ENCODE results near the gene ELFN2. TPM values are rescaled to one million over a fixed set of nuclear protein-coding genes. Genes with fewer than 3 reads are reported as not detected.
A peak's percentile ranks its signal among the peaks of the same experiment; 100 is the strongest.
"Not testable (repeated sequence)": the region's sequence is repeated elsewhere in the genome, so short reads cannot be mapped to it uniquely, and the experiment has no call there.

ELFN2 gene
- total RNA-seq, 1 donor from 2014 or later = 4.2 TPM

GRCh38 chr22:37333724-37334460 lies 93.4 kb downstream of the ELFN2 start:
- H3K9me3 Mint-ChIP-seq = no peaks in the 10 kb centered on the region
- H3K4me3 Mint-ChIP-seq = no peak overlapping the region
- TF ChIP-seq CTCF (IDR thresholded peaks at IDR 0.05; ENCODE audit: unreplicated experiment) = no peak
- peaks cover 96% of the 10 kb centered on the region for H3K27me3 Mint-ChIP-seq (ENCODE audit: low read depth)
- peaks cover 9% of the 10 kb centered on the region for H3K4me1 Mint-ChIP-seq
- no peaks in the 10 kb centered on the region for H3K36me3 Mint-ChIP-seq
- no peak for DNase-seq (ENCODE audit: low spot score in 2 of 2, unreplicated experiment in 2 of 2)
- H3K27ac Mint-ChIP-seq = no peak overlapping the region

- Mint-ChIP-seq H3K27me3 (ENCODE audit: low read depth) (peaks cover 95% of the 10 kb centered on the region), H3K36me3 (no peaks in the 10 kb centered on the region), H3K27ac (no peak overlapping the region), H3K4me1 (peaks cover 9% of the 10 kb centered on the region), H3K9me3 (no peaks in the 10 kb centered on the region), H3K4me3 (no peak overlapping the region)
- no peak for DNase-seq (ENCODE audit: low spot score in 2 of 2, unreplicated experiment in 2 of 2)
- no peak for TF ChIP-seq CTCF (IDR thresholded peaks at IDR 0.05; ENCODE audit: unreplicated experiment)
Measured at GRCh38 chr22:37331856-37332536, 95.3 kb downstream of the ELFN2 start.

GRCh38 chr22:37331034-37331428 lies 96.2 kb downstream of the ELFN2 start:
- H3K36me3 Mint-ChIP-seq = no peaks in the 10 kb centered on the region
- H3K4me1 Mint-ChIP-seq = peaks cover 11% of the 10 kb centered on the region
- DNase-seq (ENCODE audit: low spot score in 2 of 2, unreplicated experiment in 2 of 2) = no peak
- no peak for TF ChIP-seq CTCF (IDR thresholded peaks at IDR 0.05; ENCODE audit: unreplicated experiment)
- no peak overlapping the region for H3K27ac Mint-ChIP-seq
- peaks cover 95% of the 10 kb centered on the region for H3K27me3 Mint-ChIP-seq (ENCODE audit: low read depth)
- H3K4me3 Mint-ChIP-seq = no peak overlapping the region
- H3K9me3 Mint-ChIP-seq = no peaks in the 10 kb centered on the region

GRCh38 chr22:37330200-37331033 lies 96.9 kb downstream of the ELFN2 start:
- H3K9me3 Mint-ChIP-seq = no peaks in the 10 kb centered on the region
- H3K27ac Mint-ChIP-seq = no peak overlapping the region
- TF ChIP-seq CTCF (IDR thresholded peaks at IDR 0.05; ENCODE audit: unreplicated experiment) = no peak
- H3K36me3 Mint-ChIP-seq = no peaks in the 10 kb centered on the region
- peaks cover 10% of the 10 kb centered on the region for H3K4me1 Mint-ChIP-seq
- peaks cover 95% of the 10 kb centered on the region for H3K27me3 Mint-ChIP-seq (ENCODE audit: low read depth)
- no peak overlapping the region for H3K4me3 Mint-ChIP-seq
- peak in 1 of 2 experiments; percentile 66 for DNase-seq (ENCODE audit: low spot score in 2 of 2, unreplicated experiment in 2 of 2)

GRCh38 chr22:37329238-37330140 lies 97.8 kb downstream of the ELFN2 start:
- TF ChIP-seq CTCF (IDR thresholded peaks at IDR 0.05; ENCODE audit: unreplicated experiment) = no peak
- DNase-seq (ENCODE audit: low spot score in 2 of 2, unreplicated experiment in 2 of 2) = no peak
- H3K36me3 Mint-ChIP-seq = no peaks in the 10 kb centered on the region
- no peaks in the 10 kb centered on the region for H3K9me3 Mint-ChIP-seq
- no peak overlapping the region for H3K27ac Mint-ChIP-seq
- H3K27me3 Mint-ChIP-seq (ENCODE audit: low read depth) = peaks cover 95% of the 10 kb centered on the region
- H3K4me3 Mint-ChIP-seq = no peak overlapping the region
- H3K4me1 Mint-ChIP-seq = peaks cover 7% of the 10 kb centered on the region

- not testable (repeated sequence) for H3K9me3 Mint-ChIP-seq; H3K4me1 Mint-ChIP-seq; H3K36me3 Mint-ChIP-seq; H3K4me3 Mint-ChIP-seq; DNase-seq (ENCODE audit: low spot score in 2 of 2, unreplicated experiment in 2 of 2); H3K27ac Mint-ChIP-seq
- H3K27me3 Mint-ChIP-seq (ENCODE audit: low read depth) = peaks cover 96% of the 10 kb centered on the region
Measured at GRCh38 chr22:37328538-37329237, 98.6 kb downstream of the ELFN2 start.

Measured in mesothelial cell of epicardium (in vitro differentiated cells).